Thoracic aorta (tissue), 2 donors: ENCODE measurements around the gene C2CD2L. TPM values are rescaled to one million over a fixed set of nuclear protein-coding genes. Genes with fewer than 3 reads are reported as not detected.

Experiments used
- ATAC-seq: fragments of 150-250 bp; one replicate; pipeline ENCODE4 v1.8.0; 2017; ENCODE audit warnings: low read depth; ENCODE audit not compliant: insufficient number of reproducible peaks, low FRiP score
- DNase-seq: peaks from one replicate; pipeline ENCODE4 v3.0.0-alpha.2; 2020; ENCODE audit warnings: low spot score
- H3K27ac ChIP-seq, 2 donors: fragments of 200-600 bp; sonication (generic); 1 replicate in 1 of 2; 2 replicates in 1 of 2; pipeline ENCODE4 v1.5.1; 2016; ENCODE audit warnings: mild to moderate bottlenecking in 2 of 2, moderate library complexity in 2 of 2
- H3K27me3 ChIP-seq: fragments of 200-600 bp; sonication (generic); replicated peaks from 2 replicates; pipeline ENCODE4 v1.6.0; 2016; ENCODE audit warnings: mild to moderate bottlenecking; ENCODE audit not compliant: insufficient read depth
- H3K36me3 ChIP-seq: fragments of 200-600 bp; sonication (generic); one replicate; pipeline ENCODE4 v1.5.1; 2016
- H3K4me1 ChIP-seq, 2 donors: fragments of 200-600 bp; sonication (generic); 1 replicate in 1 of 2; 2 replicates in 1 of 2; pipeline versions ENCODE4 v1.5.1 to v1.6.0; 2016; ENCODE audit warnings: low read depth in 2 of 2, mild to moderate bottlenecking in 1 of 2; ENCODE audit not compliant: control insufficient read depth in 1 of 2
- H3K4me3 ChIP-seq: fragments of 200-600 bp; sonication (generic); 2 replicates; pipeline ENCODE4 v1.5.1; 2016; ENCODE audit warnings: mild to moderate bottlenecking
- H3K9me3 ChIP-seq: fragments of 200-600 bp; sonication (generic); 2 replicates; pipeline ENCODE4 v1.5.1; 2016
- CTCF ChIP-seq: fragments of 200-600 bp; sonication (generic); IDR thresholded peaks from one replicate; pipeline ENCODE4 v1.5.1; 2019; ENCODE audit warnings: antibody characterized with exemption
- total RNA-seq, 2 donors: library from RNA; depleted of rRNA; stranded (reverse); fragments of >200 nt; gene quantifications; one replicate each; pipeline versions ENCODE4 v1.1.0 to v1.2.3, GENCODE V29; 2016

Gene C2CD2L
- total RNA-seq, 2 donors from 2014 or later, result 10.0 to 13.4 TPM

GRCh38 chr11:119084663-119085436 lies 22.3 kb upstream of the C2CD2L start, which contains the start of gene HMBS:
Gene HMBS, plus strand, starts transcription at chr11:119084881. Its CDS starts 153 bp downstream, at chr11:119085034.
- no peak for TF ChIP-seq CTCF
- peaks cover 17% of the 10 kb centered on the region for H3K36me3 ChIP-seq
- no peaks in the 10 kb centered on the region for H3K27me3 ChIP-seq
- DNase-seq, result peak; percentile 80
- peak; percentile 95 for ATAC-seq
- no peaks in the 10 kb centered on the region for H3K9me3 ChIP-seq
- peak within 1 kb of the TSS; percentile 80 to 89 for H3K27ac ChIP-seq
- peak within 1 kb of the TSS; percentile 94 for H3K4me3 ChIP-seq
- H3K4me1 ChIP-seq, result peaks cover 5 to 15% of the 10 kb centered on the region in 2 donors

GRCh38 chr11:119085437-119085847 lies 21.7 kb upstream of the C2CD2L start:
- peaks cover 13% of the 10 kb centered on the region for H3K36me3 ChIP-seq
- peak overlapping the region; percentile 80 to 89 for H3K27ac ChIP-seq
- no peak for DNase-seq
- no peaks in the 10 kb centered on the region for H3K27me3 ChIP-seq
- ATAC-seq, result no peak
- no peaks in the 10 kb centered on the region for H3K9me3 ChIP-seq
- peak overlapping the region; percentile 94 for H3K4me3 ChIP-seq
- H3K4me1 ChIP-seq, result peaks cover 5 to 15% of the 10 kb centered on the region in 2 donors
- TF ChIP-seq CTCF, result no peak

GRCh38 chr11:119087123-119087522 lies 20.0 kb upstream of the C2CD2L start:
- H3K36me3 ChIP-seq, result no peaks in the 10 kb centered on the region
- no peak overlapping the region for H3K27ac ChIP-seq
- no peak overlapping the region for H3K4me3 ChIP-seq
- DNase-seq (no peak), ATAC-seq (no peak)
- no peaks in the 10 kb centered on the region for H3K27me3 ChIP-seq
- no peak for TF ChIP-seq CTCF
- H3K9me3 ChIP-seq, result no peaks in the 10 kb centered on the region
- H3K4me1 ChIP-seq, result peaks cover 5 to 15% of the 10 kb centered on the region in 2 donors

GRCh38 chr11:119087747-119088241 lies 19.4 kb upstream of the C2CD2L start:
- Histone ChIP-seq H3K27me3 (no peaks in the 10 kb centered on the region), H3K9me3 (no peaks in the 10 kb centered on the region), H3K4me1 (peaks cover 6 to 22% of the 10 kb centered on the region in 2 donors), H3K27ac (no peak overlapping the region), H3K4me3 (no peak overlapping the region), H3K36me3 (no peaks in the 10 kb centered on the region)
- DNase-seq, result no peak
- ATAC-seq, result no peak
- TF ChIP-seq CTCF, result no peak

GRCh38 chr11:119088406-119088805 lies 18.7 kb upstream of the C2CD2L start:
- Histone ChIP-seq H3K36me3 (no peaks in the 10 kb centered on the region), H3K9me3 (no peaks in the 10 kb centered on the region), H3K4me1 (peaks cover 12 to 28% of the 10 kb centered on the region in 2 donors), H3K27ac (no peak overlapping the region), H3K27me3 (no peaks in the 10 kb centered on the region), H3K4me3 (no peak overlapping the region)
- no peak for ATAC-seq
- no peak for DNase-seq
- no peak for TF ChIP-seq CTCF
